SU-DHL-6 (cell line): ENCODE data around the gene CCZ1.
A peak's percentile ranks its signal among the peaks of the same experiment; 100 is the strongest.
"Not testable (repeated sequence)": the region's sequence is repeated elsewhere in the genome, so short reads cannot be mapped to it uniquely, and the experiment has no call there.

ENCODE experiments used
- H2AFZ ChIP-seq: fragments of 200-600 bp; sonication (generic); 2 replicates; pipeline ENCODE4 v1.6.1; 2014; ENCODE audit warnings: low read depth, mild to moderate bottlenecking, moderate library complexity, mixed read lengths, antibody characterized with exemption, low read length; ENCODE audit not compliant: severe bottlenecking
- H3F3A ChIP-seq: fragments of 200-600 bp; shearing (Covaris generic); 2 replicates; pipeline ENCODE4 v1.6.0; 2016; ENCODE audit warnings: antibody characterized with exemption, mild to moderate bottlenecking; ENCODE audit not compliant: insufficient read depth
- H3K27ac ChIP-seq: fragments of 200-600 bp; sonication (generic); 2 replicates; pipeline ENCODE4 v1.5.1; 2016; ENCODE audit warnings: low read depth, mild to moderate bottlenecking, low read length, moderate library complexity, mixed read lengths
- H3K27me3 ChIP-seq: fragments of 200-600 bp; sonication (generic), shearing (Covaris generic); 2 replicates; pipeline ENCODE4 v1.6.0; 2014; ENCODE audit warnings: mild to moderate bottlenecking, low read length
- H3K36me3 ChIP-seq: fragments of 200-600 bp; sonication (generic); 2 replicates; pipeline ENCODE4 v1.6.1; 2014; ENCODE audit warnings: mild to moderate bottlenecking, low read length, mixed read lengths
- H3K4me2 ChIP-seq: fragments of 300-600, 200-600 bp; shearing (Covaris generic), sonication (generic); 2 replicates; pipeline ENCODE4 v1.6.0; 2014; ENCODE audit warnings: low read length, low read depth, mild to moderate bottlenecking; ENCODE audit not compliant: poor library complexity, severe bottlenecking
- H3K4me3 ChIP-seq: fragments of 200-600 bp; sonication (generic); 2 replicates; pipeline ENCODE4 v1.5.1; 2014; ENCODE audit warnings: antibody characterized with exemption, low read length, mild to moderate bottlenecking, mixed read lengths; ENCODE audit not compliant: insufficient read depth, poor library complexity, severe bottlenecking
- H3K79me2 ChIP-seq: fragments of 200-600 bp; sonication (generic); 2 replicates; pipeline ENCODE4 v1.6.1; 2014; ENCODE audit warnings: mild to moderate bottlenecking, low read length, moderate library complexity; ENCODE audit not compliant: insufficient read depth
- H3K9ac ChIP-seq: fragments of 200-600 bp; sonication (generic); 2 replicates; pipeline ENCODE4 v1.7.0; 2014; ENCODE audit warnings: mild to moderate bottlenecking, low read length
- H3K9me2 ChIP-seq: fragments of 200-600 bp; sonication (generic); replicated peaks from 2 replicates; pipeline ENCODE4 v1.6.1; 2014; ENCODE audit warnings: low read length; ENCODE audit not compliant: insufficient read depth
- H3K9me3 ChIP-seq: fragments of 200-600 bp; sonication (generic); 2 replicates; pipeline ENCODE4 v1.6.1; 2014; ENCODE audit warnings: low read length, mixed read lengths; ENCODE audit not compliant: insufficient read depth
- H4K20me1 ChIP-seq: fragments of 200-600 bp; sonication (generic); 2 replicates; pipeline ENCODE4 v1.6.1; 2014; ENCODE audit warnings: low read depth, mild to moderate bottlenecking, antibody characterized with exemption, low read length, moderate library complexity, mixed read lengths
- EZH2phosphoT487 ChIP-seq: fragments of 200-600 bp; sonication (generic), shearing (Covaris generic); conservative IDR thresholded peaks from 2 replicates; pipeline ENCODE4 v1.6.1; 2018; ENCODE audit warnings: mild to moderate bottlenecking, antibody characterized with exemption, low read length, moderate library complexity, mixed read lengths
- TF ChIP-seq, protein P1 (sequence below): fragments of 200-600 bp; sonication (generic); IDR thresholded peaks from one replicate; pipeline ENCODE4 v1.5.1; 2017; ENCODE audit warnings: antibody characterized with exemption, mild to moderate bottlenecking, low read length, moderate library complexity; ENCODE audit not compliant: insufficient read depth, poor library complexity, severe bottlenecking

CCZ1 gene

DNA sequence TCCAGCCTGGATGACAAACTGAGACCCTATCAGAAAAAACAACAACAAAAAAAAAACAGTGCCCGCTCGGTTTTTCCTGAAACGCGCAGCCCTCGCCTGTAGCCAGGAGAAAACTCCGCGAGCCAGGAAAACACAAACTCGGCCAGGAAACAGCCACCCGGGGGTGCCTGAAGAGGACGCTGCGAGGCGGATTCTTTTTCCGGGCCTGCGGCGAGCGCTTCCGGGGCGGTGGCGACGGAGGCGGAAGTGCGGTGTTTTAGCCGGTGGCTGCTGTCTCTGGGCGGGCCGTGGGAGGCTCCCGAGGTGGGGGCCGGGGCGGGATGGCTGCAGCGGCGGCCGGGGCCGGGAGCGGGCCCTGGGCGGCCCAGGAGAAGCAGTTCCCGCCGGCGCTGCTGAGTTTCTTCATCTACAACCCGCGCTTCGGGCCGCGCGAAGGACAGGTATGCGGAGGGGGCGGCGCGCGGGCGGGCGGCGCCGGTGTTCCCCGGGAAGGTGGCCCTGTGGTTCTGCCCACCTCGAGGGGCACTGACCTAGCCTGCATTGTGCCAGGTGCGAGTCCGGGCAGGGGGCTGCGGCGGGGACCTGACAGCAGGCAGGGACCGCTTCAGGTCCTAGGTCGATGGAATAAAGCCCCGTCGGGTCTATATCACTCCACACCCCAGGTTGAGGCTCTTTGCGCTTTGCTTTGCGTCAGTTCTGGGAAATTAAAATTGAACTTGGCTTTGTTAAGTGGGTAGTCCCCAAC is at the start of gene CCZ1:
Gene CCZ1, plus strand, starts transcription at position 254 of the 745 bp plus-strand sequence. Its CDS starts 67 bp downstream, at position 321.
- H2AFZ ChIP-seq: peak within 1 kb of the TSS; percentile 89
- H4K20me1 ChIP-seq, H3K9me3 ChIP-seq, H3K36me3 ChIP-seq, H3F3A ChIP-seq, H3K9me2 ChIP-seq, H3K79me2 ChIP-seq, H3K27me3 ChIP-seq: not testable (repeated sequence)
- H3K27ac ChIP-seq: peak within 1 kb of the TSS; percentile 48; the same call in 1 of the 2 replicates
- peak within 1 kb of the TSS; percentile 54 for H3K9ac ChIP-seq
- peak within 1 kb of the TSS; percentile 66 for H3K4me2 ChIP-seq
- H3K4me3 ChIP-seq: peak within 1 kb of the TSS; percentile 59

DNA sequence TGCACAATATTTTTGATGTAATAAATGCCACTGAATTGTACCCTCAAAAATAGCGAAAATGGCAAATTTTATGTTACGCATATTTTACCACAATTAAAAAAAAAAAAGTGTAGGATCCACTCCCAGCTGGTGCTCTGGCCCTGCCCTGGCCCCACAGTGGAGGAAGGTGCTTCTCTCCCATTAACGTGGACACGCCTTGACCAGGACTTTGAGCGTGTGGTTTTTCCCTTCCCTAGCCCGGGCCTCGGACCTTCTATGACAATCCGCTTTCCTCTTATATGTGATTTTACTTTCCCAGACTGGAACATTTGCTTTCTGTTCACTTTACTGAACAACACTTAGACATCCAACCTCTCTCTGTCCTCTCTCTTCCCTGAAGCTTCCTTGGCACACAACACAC is 47.6 kb upstream of the CCZ1 start:
- Histone ChIP-seq H3K27ac (no peak overlapping the region), H3K4me3 (no peak overlapping the region), H3F3A (0 out of 2 replicates have a peak, but pooled peaks cover 3% of the 10 kb centered on the region), H4K20me1 (no peaks in the 10 kb centered on the region), H2AFZ (no peak overlapping the region), H3K9ac (no peak overlapping the region), H3K9me3 (no peaks in the 10 kb centered on the region), H3K4me2 (no peak overlapping the region), H3K79me2 (no peaks in the 10 kb centered on the region), H3K36me3 (no peaks in the 10 kb centered on the region), H3K27me3 (no peaks in the 10 kb centered on the region), H3K9me2 (no peaks in the 10 kb centered on the region)
- no peak for TF ChIP-seq EZH2phosphoT487
- TF ChIP-seq, protein P1, sequence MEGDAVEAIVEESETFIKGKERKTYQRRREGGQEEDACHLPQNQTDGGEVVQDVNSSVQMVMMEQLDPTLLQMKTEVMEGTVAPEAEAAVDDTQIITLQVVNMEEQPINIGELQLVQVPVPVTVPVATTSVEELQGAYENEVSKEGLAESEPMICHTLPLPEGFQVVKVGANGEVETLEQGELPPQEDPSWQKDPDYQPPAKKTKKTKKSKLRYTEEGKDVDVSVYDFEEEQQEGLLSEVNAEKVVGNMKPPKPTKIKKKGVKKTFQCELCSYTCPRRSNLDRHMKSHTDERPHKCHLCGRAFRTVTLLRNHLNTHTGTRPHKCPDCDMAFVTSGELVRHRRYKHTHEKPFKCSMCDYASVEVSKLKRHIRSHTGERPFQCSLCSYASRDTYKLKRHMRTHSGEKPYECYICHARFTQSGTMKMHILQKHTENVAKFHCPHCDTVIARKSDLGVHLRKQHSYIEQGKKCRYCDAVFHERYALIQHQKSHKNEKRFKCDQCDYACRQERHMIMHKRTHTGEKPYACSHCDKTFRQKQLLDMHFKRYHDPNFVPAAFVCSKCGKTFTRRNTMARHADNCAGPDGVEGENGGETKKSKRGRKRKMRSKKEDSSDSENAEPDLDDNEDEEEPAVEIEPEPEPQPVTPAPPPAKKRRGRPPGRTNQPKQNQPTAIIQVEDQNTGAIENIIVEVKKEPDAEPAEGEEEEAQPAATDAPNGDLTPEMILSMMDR: no peak

DNA sequence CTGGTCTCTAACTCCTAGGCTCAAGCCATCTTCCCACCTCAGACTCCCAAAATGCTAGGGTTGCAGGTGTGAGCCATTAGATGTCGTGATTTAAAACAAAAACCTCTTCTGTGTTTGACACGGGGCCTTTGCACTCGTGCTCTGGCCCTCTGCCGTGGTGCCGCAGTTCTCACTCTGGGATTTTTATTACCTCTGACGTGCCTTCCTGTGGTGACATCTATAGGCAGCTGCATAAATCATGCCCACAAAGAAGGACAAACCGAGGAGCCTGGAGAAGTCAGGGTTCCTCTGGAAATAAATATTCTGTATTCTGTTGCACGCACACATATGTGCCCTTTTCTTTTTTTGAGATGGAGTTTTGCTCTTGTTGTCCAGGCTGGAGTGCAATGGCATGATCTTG is 43.8 kb upstream of the CCZ1 start:
- no peaks in the 10 kb centered on the region for H3K9me3 ChIP-seq
- no peak overlapping the region for H3K27ac ChIP-seq
- H3K4me2 ChIP-seq: no peak overlapping the region
- no peak overlapping the region for H2AFZ ChIP-seq
- H4K20me1 ChIP-seq: no peaks in the 10 kb centered on the region
- no peaks in the 10 kb centered on the region for H3K27me3 ChIP-seq
- no peaks in the 10 kb centered on the region for H3K9me2 ChIP-seq
- H3F3A ChIP-seq: 0 out of 2 replicates have a peak, but pooled peaks cover 3% of the 10 kb centered on the region
- H3K9ac ChIP-seq: no peak overlapping the region
- H3K36me3 ChIP-seq: no peaks in the 10 kb centered on the region
- no peak overlapping the region for H3K4me3 ChIP-seq
- TF ChIP-seq, protein P1: no peak
- no peaks in the 10 kb centered on the region for H3K79me2 ChIP-seq

DNA sequence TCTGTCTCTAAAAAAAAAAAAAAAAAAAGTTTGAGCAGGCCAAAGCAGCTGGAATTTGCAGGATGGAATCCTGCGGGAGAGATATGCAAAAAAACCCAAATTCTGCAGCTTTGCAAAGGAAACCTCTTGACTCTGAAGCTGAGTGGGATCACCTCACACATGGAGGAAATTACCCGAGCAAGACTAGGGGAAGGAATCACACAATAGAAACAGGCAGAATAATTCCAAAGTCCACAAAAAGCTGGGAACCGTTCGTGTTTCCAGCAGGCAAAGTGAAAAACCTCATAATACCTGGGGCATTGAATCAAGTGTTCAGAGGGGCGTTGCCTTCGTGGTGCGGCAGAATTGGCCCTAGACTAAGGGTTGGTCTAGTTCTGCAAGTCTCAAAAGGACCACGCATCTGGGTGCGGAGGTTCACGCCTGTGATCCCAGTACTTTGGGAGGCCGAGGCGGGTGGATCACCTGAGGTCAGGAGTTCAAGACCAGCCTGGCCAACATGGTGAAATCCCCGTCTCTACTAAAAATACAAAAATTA is 41.4 kb upstream of the CCZ1 start:
- H3K4me2 ChIP-seq, H3K36me3 ChIP-seq, H3F3A ChIP-seq, H3K9ac ChIP-seq, H3K27ac ChIP-seq, H2AFZ ChIP-seq, H4K20me1 ChIP-seq, H3K9me2 ChIP-seq, H3K4me3 ChIP-seq, H3K79me2 ChIP-seq, H3K27me3 ChIP-seq, H3K9me3 ChIP-seq: not testable (repeated sequence)

DNA sequence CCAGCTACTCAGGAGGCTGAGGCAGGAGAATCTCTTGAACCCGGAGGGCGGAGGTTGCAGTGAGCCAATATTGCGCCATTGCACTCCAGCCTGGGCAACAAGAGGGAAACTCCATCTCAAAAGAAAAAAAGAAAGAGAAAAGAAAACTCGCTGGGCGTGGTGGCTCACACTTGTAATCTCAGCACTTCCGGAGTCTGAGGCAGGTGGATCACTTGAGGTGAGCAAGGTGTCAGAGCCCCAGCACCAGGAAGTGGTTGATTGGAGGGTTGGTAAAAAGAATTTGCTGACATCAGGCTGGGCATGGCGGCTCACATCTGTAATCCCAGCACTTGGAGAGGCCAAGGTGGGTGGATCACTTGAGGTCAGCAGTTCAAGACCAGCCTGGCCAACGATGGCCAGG is 40.0 kb upstream of the CCZ1 start:
- H3K9ac ChIP-seq, H3K36me3 ChIP-seq, H3F3A ChIP-seq, H3K27me3 ChIP-seq, H2AFZ ChIP-seq, H3K79me2 ChIP-seq, H3K9me3 ChIP-seq, H3K27ac ChIP-seq, H4K20me1 ChIP-seq, H3K4me3 ChIP-seq, H3K4me2 ChIP-seq, H3K9me2 ChIP-seq: not testable (repeated sequence)

DNA sequence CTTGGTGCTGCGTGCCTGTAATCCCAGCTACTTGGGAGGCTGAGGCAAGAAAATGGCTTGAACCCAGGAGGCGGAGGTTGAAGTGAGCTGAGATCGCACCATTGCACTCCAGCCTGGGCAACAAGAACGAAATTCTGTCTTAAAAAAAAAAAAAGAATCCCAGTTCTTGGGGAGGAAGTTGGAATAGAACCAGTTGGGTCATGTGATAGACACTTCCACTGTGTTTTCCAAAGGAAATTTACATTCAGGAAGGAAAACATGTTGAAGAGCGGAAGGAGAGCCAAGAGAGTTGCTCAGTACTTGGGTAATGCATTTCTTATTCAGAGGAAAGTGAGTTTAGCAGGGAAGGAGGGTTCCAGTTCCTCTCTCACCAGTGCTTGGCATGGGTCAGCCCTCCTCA is 37.3 kb upstream of the CCZ1 start:
- not testable (repeated sequence) for H3K4me3 ChIP-seq, H3K9ac ChIP-seq, H3K27ac ChIP-seq, H3K4me2 ChIP-seq, H3K79me2 ChIP-seq, H3K27me3 ChIP-seq, H3K9me3 ChIP-seq, H4K20me1 ChIP-seq, H2AFZ ChIP-seq, H3K9me2 ChIP-seq, H3K36me3 ChIP-seq, H3F3A ChIP-seq
